GM19023 (cell line): ENCODE data around the gene GPC6.

Experiments
- ATAC-seq: cut with Tn5 transposase; IDR thresholded peaks from one replicate; pipeline ENCODE4 v1.9.1; 2021; ENCODE audit warnings: mild to moderate bottlenecking, moderate library complexity; ENCODE audit not compliant: unreplicated experiment

The GPC6 gene

DNA sequence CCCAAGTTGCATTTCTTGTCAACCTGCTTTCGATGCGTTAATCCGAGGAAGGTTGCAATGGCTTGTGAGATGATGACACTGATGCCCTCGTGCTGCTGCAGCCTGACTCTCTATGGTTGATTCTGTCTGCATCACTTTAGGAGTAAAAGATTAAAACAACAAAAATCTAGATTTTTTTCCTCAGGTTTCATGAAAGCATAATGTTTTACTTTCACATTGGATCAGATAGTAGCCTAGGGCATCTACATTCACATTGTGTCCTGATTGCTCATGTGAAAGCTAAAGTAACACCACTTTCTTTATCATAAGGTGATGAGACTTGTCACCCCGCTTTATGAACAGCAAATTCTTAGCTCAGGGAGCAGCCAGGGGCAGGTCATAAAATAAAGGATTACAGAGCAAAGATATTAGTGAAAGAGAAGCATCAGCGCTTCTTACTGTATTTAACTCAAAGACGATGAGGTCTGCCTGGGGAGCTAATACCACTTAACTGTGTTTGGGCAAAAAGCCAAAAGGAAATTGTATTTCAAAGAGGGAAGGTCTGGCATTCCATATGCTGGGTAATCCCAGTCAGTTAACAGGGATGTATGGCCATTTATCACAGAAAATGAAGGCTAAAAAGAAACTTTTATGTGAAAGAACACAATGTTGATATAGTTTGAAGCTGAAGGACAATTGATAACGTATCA, 270.5 kb downstream of the GPC6 start:
- no peak for ATAC-seq

DNA sequence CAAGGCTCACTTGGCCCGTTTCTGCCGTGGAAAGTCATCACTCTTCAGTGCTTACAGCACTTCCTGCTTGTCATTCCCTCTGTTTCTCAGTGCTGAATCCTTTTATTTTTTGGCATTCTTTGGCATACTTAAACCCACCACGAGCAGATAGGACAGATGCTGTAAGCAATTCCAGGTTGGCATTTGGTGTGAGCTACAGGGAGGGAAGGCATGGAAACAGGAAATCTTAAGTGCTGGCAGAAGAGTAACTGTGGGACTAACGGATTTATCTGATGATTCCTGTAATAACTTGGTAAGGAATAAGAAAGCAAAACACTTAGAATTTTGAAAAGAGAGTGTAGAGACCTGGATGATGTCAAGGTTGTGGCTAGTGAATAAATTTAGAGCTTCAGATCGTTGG, 273.4 kb downstream of the GPC6 start:
- no peak for ATAC-seq

- ATAC-seq = no peak
Observed at GRCh38 chr13:93502071-93502470, 275.5 kb downstream of the GPC6 start.

GRCh38 chr13:93502987-93503615, 276.5 kb downstream of the GPC6 start:
- no peak for ATAC-seq

- ATAC-seq = no peak
Observed at GRCh38 chr13:93505104-93505952, 278.7 kb downstream of the GPC6 start.

- ATAC-seq = no peak
Observed at GRCh38 chr13:93511011-93511410, 284.4 kb downstream of the GPC6 start.

DNA sequence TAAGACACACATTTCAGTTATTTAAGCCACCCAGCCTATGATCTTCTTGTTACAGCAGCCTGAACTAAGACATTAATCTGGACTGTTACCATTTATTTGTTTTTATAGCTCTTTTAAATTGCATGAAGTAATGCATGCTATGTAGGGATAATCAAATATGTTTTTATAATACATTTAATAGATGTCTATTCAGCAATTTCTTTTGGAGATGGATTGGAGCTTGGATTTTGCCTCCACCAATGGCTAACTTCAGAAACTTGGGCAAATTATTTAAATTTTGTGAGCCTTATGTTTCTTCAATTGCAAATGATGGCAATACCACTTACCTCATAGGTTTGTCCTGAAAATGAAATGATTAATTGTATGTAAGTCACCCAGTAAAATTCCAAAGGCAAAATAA, 288.7 kb downstream of the GPC6 start:
- ATAC-seq = no peak

DNA sequence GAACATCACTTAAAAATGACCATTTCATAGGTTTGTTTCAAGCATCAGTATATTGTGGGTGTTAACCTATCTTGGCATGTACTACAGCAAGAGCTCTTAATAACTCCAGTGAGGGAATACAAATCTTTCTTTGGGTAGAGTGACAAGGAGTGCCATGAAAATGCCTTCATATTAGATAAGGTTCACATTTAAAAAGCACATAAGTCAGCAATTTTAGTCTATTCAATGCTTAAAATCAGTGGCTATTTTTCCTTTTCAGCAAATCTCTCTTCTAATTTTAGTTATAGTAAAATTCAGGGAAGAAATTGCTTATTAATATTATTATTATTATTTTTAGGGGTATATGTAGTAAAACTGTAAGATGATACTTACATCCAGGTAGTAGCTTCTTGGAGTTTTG, 291.1 kb downstream of the GPC6 start:
- ATAC-seq = no peak

DNA sequence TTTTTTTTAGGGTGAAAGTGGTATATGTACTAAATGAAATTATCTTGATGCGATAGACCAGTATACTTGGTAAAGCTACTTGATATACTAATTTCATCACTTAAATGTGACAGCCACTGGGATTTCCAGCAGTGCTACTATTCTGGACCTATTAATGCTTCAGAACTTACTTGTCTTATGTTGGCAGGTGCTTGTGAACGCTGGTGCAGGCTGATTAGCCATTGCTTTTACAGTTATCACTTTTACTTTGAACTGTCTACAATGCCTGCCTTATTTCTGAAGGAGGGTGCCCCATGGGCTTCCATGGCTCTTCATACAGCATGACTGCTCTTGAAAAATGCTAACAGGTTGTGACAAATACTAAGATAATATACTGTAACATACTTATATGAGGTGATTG, 294.7 kb downstream of the GPC6 start:
- no peak for ATAC-seq

DNA sequence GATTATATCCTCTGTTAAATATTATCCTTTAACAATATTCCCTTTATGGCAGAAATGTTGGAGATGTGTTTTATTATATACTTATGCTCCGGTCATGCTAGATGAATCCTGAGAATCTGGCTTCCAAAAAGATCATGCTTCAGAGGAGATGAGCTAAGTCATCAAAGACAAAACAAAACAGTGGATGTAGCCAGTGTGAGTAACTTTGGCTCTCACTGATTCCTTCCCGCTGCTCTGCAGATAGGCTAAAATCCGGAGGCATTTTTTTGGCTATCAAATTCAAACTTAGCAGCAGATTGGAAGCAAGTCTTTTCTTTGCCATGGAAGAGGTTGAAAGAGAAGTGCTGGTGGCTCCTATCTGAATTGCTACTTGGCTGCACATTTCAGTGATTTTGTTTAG, 295.9 kb downstream of the GPC6 start:
- no peak for ATAC-seq

DNA sequence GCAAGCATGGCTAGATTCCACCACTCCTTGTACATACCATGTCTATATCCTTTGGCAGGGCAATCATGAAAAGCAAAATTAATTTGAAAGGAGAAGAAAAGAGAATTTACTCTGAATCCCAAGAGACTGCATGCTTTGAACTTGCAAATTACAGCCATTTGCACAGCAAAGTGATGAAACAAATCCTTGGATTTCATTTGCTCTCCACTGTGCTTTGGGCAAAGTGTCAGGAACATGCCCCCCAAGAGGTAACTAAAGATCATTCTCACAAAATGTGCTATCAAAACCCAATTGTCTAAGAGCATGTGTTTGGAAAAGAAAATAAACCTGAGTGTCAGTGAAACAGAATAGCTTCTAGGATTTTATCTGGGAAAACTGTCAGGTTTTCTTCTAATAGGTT, 298.5 kb downstream of the GPC6 start:
- ATAC-seq = no peak

GRCh38 chr13:93527748-93528297, 301.2 kb downstream of the GPC6 start:
- no peak for ATAC-seq

DNA sequence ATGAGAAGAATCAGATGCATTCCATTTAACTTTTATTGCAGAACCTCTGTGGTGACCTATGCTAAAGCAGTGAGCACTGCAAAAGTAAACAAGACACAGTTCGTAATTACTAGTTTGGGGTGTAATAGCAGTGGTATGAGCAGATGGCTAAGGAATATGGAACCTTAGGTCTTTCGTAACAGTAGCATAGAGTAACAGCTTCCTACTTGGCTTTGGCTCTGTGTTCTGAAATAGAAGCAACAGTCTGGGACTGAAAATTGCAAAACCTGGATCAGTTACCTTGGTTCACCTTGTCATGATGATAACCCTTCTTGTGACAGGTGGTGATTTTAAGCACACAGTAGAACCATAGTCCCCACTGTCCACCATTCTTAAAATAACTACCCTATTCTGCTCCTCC, 303.4 kb downstream of the GPC6 start:
- no peak for ATAC-seq

DNA sequence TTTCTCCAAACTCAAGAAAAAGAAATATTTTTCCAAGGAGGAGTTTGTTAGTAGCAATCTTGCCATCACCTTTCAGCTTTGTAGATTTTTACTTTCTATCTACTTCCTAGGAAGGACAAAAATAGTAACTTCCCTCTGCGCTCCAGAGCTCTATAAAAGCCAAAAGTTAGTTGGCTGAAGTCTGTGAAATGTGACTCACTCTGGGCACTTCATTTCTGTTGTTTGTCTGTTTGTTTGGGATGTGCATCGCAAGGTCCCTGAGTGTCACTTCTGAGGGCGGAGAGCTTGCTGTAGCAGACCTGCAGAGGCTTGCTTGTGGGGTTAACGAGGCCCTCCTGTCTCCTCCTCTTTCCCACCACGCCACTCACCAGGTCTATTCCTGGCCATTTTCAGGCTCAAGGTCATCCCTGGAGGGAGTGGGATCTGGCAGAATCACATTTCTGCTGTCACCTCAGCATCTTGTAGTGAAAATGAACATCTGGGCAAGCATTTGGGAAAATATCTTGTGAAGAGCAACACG, 307.6 kb downstream of the GPC6 start:
- no peak for ATAC-seq

GRCh38 chr13:93535251-93535650, 308.6 kb downstream of the GPC6 start:
- ATAC-seq = no peak

DNA sequence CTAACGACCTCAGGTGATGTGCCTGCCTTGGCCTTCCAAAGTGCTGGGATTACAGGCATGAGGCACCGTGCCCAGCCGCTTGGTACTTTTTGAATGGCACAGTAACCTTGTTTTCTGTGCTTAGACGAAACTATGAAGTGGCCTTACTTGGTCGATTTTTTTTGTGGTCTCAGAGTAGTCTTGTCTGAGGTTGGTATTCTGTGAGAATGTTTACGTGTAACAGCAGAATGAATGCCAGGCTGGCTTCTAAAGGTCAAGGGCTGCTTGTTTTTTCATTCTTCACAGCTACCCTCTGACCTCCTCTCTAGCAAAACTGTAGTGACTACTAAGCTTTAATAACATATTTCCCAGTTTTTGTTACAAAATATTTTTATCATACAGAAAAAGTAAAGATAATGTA, 313.3 kb downstream of the GPC6 start:
- ATAC-seq = no peak

DNA sequence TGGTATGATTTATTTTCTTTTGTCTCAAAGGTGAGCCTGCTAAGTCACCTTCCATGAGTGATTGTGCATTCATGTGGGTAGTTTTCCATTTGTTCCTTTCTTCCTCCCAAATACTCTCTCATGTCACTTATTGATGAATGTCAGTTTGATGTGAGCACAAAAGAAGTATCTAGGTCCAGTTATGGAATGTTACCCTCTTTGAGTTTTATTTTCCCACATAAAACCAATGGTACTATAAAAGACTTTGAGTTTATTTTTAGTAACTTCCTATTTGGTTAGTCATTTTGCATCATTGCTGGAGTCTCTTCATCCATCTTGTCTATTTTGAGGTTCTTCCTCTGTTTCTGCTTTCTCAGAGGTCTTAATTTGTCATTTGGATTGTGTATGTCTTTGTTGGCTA, 321.3 kb downstream of the GPC6 start:
- ATAC-seq = no peak

DNA sequence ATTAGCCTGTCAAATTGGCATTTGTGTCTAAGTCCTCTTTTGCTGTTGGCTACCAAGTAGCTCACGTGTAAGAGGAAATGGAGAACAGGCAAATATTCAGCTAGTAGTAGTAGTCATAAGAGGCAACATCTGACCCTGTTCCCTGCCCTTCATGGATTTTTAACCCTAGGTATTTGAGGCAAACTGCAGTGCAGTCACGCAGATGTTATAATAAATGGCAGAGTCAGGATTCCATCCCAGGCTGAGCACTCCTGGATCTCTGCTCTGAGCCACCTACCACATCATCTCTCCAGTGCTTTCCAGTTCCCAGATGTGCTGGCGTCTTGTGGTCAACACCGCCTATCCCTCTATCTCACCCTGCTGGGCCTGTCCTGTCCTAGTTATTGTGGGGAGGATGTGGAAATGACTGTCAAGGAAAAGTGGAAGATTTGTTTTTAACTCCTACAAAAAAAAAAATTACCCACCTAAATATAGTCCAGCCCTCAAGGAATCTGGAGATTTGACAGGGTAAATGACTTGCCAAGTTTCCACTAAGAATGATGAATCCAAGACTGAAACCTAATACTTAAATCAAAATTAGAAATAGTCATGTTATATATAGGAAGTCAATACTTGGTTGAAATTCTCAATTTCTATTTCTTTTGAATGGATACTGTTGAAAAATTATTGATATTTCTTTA, 322.9 kb downstream of the GPC6 start:
- ATAC-seq = no peak

GRCh38 chr13:93550236-93550635, 323.6 kb downstream of the GPC6 start:
- no peak for ATAC-seq

DNA sequence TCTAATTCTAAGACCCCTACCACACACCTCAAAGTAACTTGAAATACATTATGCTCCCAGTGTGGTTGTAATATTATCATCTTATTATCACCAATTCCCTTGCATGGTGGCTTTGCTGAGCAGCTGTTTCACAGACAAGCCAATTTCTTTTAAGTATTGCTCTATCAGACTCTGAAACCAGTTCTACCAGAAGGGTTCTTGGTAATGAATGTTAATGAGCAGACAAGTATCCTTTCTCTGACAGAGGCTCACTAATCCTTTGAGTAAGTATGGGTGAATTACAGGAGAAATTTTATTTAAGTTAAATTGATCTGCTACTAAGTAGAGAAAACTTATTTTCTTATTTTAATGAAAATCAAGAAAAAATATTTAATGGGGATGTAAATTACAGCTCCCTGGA, 326.0 kb downstream of the GPC6 start:
- ATAC-seq = no peak

- ATAC-seq = no peak
Observed at GRCh38 chr13:93554514-93554913, 327.9 kb downstream of the GPC6 start.
